Measurements from ENCODE around the gene F12.
A peak's percentile ranks its signal among the peaks of the same experiment; 100 is the strongest.

F12 gene

DNA sequence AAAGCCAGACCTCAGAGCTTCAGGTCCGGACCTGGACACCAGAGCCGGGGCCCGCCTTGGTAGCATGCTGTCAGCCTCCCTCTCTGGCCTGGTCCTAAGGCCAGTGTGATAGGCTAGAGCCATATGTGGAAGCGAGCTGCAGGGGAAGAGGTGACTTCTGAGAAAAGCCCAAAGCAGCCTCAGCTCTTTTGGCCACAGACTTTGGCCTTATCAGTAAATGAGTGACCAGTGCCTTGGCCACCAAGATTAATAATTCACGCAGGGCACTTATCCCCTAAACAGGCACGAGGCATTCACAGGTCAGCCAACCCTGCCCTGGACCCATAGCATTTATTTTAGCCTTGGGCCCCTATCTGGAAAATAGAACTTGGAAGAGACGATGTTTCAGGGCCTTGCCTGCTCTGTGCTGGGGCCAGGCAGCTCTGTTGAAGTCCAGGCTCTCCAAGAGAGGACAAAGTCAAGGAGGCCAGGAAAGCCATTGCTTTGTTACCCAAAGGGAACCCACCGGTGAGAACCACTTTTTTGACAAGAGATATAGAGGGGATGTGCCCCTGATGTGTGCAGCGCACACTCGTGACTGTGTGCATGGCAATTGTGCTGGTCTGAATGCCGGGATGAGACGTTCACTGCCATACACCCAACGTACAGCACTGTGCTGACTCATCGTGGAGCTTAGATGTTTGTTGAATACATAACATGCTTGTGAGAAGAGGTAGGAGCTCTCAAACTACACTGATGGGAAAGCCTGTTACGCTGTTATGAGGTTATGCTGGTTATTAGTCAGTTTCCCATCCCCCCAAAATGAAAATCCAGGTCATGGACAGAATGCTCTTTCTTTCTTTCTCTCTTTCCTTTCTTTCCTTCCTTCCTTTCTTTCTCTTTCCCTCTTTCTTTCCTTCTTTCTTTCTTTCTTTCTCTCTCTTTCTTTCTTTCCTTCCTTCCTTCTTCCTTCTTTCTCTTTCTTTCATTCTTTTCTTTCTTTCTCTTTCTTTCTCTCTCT is 30.2 kb downstream of the F12 start (continued):
- TF ChIP-seq, protein P1, sequence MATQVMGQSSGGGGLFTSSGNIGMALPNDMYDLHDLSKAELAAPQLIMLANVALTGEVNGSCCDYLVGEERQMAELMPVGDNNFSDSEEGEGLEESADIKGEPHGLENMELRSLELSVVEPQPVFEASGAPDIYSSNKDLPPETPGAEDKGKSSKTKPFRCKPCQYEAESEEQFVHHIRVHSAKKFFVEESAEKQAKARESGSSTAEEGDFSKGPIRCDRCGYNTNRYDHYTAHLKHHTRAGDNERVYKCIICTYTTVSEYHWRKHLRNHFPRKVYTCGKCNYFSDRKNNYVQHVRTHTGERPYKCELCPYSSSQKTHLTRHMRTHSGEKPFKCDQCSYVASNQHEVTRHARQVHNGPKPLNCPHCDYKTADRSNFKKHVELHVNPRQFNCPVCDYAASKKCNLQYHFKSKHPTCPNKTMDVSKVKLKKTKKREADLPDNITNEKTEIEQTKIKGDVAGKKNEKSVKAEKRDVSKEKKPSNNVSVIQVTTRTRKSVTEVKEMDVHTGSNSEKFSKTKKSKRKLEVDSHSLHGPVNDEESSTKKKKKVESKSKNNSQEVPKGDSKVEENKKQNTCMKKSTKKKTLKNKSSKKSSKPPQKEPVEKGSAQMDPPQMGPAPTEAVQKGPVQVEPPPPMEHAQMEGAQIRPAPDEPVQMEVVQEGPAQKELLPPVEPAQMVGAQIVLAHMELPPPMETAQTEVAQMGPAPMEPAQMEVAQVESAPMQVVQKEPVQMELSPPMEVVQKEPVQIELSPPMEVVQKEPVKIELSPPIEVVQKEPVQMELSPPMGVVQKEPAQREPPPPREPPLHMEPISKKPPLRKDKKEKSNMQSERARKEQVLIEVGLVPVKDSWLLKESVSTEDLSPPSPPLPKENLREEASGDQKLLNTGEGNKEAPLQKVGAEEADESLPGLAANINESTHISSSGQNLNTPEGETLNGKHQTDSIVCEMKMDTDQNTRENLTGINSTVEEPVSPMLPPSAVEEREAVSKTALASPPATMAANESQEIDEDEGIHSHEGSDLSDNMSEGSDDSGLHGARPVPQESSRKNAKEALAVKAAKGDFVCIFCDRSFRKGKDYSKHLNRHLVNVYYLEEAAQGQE (tag by site-specific recombination; IDR thresholded peaks at IDR 0.05): no peak
- TF ChIP-seq ZNF501 (tag by site-specific recombination; IDR thresholded peaks at IDR 0.05) (no peak), ZNF391 (tag by site-specific recombination; IDR thresholded peaks at IDR 0.05; ENCODE audit: borderline replicate concordance, low read depth) (no peak), ZNF292 (tag by site-specific recombination; IDR thresholded peaks at IDR 0.05; ENCODE audit: borderline replicate concordance, low read depth) (no peak), ZNF146 (tag by site-specific recombination; IDR thresholded peaks at IDR 0.05) (no peak), ZNF600 (tag by site-specific recombination; IDR thresholded peaks at IDR 0.05) (peak; percentile 97), ZBTB17 (tag by site-specific recombination; IDR thresholded peaks at IDR 0.05) (peak; percentile 63; the same call in 1 of the 2 replicates), HOXA7 (CRISPR knock-in tag; IDR thresholded peaks at IDR 0.05; ENCODE audit: borderline replicate concordance) (no peak), ZNF571 (tag by site-specific recombination; IDR thresholded peaks at IDR 0.05) (no peak), KLF9 (tag by site-specific recombination; IDR thresholded peaks at IDR 0.05; ENCODE audit: low read depth) (no peak), ZNF2 (tag by site-specific recombination; IDR thresholded peaks at IDR 0.05) (0 out of 2 replicates have a peak, but pooled peaks have one; percentile 50), ZBTB21 (tag by site-specific recombination; IDR thresholded peaks at IDR 0.05) (peak; percentile 43; the same call in 1 of the 2 replicates), SP3 (tag by site-specific recombination; IDR thresholded peaks at IDR 0.05) (no peak), ZNF121 (tag by site-specific recombination; IDR thresholded peaks at IDR 0.05) (no peak), ZNF416 (tag by site-specific recombination; IDR thresholded peaks at IDR 0.05) (no peak), ZSCAN16 (tag by site-specific recombination; IDR thresholded peaks at IDR 0.05) (no peak), OVOL3 (tag by site-specific recombination; IDR thresholded peaks at IDR 0.05) (no peak), ZNF223 (tag by site-specific recombination; IDR thresholded peaks at IDR 0.05) (no peak), ZNF530 (tag by site-specific recombination; IDR thresholded peaks at IDR 0.05; ENCODE audit: low read depth) (no peak), ZNF768 (tag by site-specific recombination; IDR thresholded peaks at IDR 0.05) (no peak), ZBTB8A (tag by site-specific recombination; IDR thresholded peaks at IDR 0.05) (peak; percentile 12; the same call in 1 of the 2 replicates), HOXC10 (CRISPR knock-in tag; IDR thresholded peaks at IDR 0.05) (no peak), ZNF24 (tag by site-specific recombination; IDR thresholded peaks at IDR 0.05) (no peak), ZNF585B (tag by site-specific recombination; IDR thresholded peaks at IDR 0.05) (no peak), ZNF747 (tag by site-specific recombination; IDR thresholded peaks at IDR 0.05) (no peak), ZNF560 (tag by site-specific recombination; IDR thresholded peaks at IDR 0.05; ENCODE audit: borderline replicate concordance) (no peak), ZNF777 (tag by site-specific recombination; IDR thresholded peaks at IDR 0.05; ENCODE audit: borderline replicate concordance) (no peak)
- TF ChIP-seq, protein P2, sequence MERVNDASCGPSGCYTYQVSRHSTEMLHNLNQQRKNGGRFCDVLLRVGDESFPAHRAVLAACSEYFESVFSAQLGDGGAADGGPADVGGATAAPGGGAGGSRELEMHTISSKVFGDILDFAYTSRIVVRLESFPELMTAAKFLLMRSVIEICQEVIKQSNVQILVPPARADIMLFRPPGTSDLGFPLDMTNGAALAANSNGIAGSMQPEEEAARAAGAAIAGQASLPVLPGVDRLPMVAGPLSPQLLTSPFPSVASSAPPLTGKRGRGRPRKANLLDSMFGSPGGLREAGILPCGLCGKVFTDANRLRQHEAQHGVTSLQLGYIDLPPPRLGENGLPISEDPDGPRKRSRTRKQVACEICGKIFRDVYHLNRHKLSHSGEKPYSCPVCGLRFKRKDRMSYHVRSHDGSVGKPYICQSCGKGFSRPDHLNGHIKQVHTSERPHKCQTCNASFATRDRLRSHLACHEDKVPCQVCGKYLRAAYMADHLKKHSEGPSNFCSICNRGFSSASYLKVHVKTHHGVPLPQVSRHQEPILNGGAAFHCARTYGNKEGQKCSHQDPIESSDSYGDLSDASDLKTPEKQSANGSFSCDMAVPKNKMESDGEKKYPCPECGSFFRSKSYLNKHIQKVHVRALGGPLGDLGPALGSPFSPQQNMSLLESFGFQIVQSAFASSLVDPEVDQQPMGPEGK (tag by site-specific recombination; IDR thresholded peaks at IDR 0.05): 0 out of 2 replicates have a peak, but pooled peaks have one; percentile 13
- TF ChIP-seq, protein P3, sequence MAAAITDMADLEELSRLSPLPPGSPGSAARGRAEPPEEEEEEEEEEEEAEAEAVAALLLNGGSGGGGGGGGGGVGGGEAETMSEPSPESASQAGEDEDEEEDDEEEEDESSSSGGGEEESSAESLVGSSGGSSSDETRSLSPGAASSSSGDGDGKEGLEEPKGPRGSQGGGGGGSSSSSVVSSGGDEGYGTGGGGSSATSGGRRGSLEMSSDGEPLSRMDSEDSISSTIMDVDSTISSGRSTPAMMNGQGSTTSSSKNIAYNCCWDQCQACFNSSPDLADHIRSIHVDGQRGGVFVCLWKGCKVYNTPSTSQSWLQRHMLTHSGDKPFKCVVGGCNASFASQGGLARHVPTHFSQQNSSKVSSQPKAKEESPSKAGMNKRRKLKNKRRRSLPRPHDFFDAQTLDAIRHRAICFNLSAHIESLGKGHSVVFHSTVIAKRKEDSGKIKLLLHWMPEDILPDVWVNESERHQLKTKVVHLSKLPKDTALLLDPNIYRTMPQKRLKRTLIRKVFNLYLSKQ (tag by site-specific recombination; IDR thresholded peaks at IDR 0.05; ENCODE audit: borderline replicate concordance): no peak
- TF ChIP-seq, protein P4, sequence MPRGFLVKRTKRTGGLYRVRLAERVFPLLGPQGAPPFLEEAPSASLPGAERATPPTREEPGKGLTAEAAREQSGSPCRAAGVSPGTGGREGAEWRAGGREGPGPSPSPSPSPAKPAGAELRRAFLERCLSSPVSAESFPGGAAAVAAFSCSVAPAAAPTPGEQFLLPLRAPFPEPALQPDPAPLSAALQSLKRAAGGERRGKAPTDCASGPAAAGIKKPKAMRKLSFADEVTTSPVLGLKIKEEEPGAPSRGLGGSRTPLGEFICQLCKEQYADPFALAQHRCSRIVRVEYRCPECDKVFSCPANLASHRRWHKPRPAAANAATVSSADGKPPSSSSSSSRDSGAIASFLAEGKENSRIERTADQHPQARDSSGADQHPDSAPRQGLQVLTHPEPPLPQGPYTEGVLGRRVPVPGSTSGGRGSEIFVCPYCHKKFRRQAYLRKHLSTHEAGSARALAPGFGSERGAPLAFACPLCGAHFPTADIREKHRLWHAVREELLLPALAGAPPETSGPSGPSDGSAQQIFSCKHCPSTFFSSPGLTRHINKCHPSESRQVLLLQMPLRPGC (tag by site-specific recombination; IDR thresholded peaks at IDR 0.05): no peak
- TF ChIP-seq, protein P5, sequence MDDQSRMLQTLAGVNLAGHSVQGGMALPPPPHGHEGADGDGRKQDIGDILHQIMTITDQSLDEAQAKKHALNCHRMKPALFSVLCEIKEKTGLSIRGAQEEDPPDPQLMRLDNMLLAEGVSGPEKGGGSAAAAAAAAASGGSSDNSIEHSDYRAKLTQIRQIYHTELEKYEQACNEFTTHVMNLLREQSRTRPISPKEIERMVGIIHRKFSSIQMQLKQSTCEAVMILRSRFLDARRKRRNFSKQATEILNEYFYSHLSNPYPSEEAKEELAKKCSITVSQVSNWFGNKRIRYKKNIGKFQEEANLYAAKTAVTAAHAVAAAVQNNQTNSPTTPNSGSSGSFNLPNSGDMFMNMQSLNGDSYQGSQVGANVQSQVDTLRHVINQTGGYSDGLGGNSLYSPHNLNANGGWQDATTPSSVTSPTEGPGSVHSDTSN (CRISPR knock-in tag; IDR thresholded peaks at IDR 0.05): no peak

All from HEK293 (cell line).